Activated T-cell treated with anti-CD3 and anti-CD28 coated beads, Interleukin-2, amount 50 U/mL, for 48 hours (primary cell): ENCODE results near the gene EPB41L4A.

ENCODE experiments used
- DNase-seq, 2 experiments: peaks; one replicate each; pipeline ENCODE4 v3.0.0-alpha.2; 2020

EPB41L4A gene

GRCh38 chr5:112202694-112203093 is 216.4 kb downstream of the EPB41L4A start:
- DNase-seq, result no peak

GRCh38 chr5:112201141-112201540 is 217.9 kb downstream of the EPB41L4A start:
- no peak for DNase-seq

DNA sequence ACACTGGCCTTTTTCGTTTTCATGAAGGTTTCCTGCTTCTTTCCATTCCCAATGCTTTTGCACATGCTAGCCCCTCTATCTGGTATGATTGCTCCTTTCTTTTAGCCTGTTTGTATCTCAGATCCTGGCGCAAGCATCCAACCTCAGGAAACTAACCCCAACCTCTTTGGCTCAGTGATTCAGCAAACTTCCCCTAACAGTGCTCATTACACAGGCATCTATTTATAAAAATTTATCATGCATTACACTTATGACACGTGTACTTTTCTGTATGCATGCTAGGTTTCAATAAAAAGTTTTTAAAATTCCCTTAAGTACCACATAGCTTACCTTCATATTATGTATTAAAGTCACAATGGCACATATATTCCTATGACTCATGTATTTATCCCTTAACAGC is 218.9 kb downstream of the EPB41L4A start:
- no peak for DNase-seq

- DNase-seq, result no peak
These were observed 222.5 kb downstream of the EPB41L4A start for GRCh38 chr5:112196584-112196983.

DNA sequence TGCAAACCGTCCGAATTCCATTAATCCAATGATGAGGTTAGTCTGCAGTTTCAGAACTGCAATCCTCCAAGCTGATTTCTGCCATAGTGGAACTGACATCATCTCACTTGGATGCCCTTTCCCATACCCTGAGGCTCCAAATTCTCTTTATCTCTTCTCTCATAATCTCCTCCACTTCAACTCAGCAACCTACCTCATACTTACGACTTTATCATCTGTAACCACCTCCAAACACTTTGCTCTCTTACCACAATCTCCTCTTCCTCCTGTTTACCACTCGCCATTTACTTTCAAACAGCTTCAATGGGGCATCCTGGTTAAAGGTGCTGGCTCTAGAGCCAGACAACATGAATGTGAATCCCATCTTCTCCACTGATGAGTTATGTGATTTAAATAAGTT is 223.2 kb downstream of the EPB41L4A start:
- DNase-seq, result no peak

GRCh38 chr5:112192866-112193265 is 226.2 kb downstream of the EPB41L4A start:
- DNase-seq, result no peak

DNA sequence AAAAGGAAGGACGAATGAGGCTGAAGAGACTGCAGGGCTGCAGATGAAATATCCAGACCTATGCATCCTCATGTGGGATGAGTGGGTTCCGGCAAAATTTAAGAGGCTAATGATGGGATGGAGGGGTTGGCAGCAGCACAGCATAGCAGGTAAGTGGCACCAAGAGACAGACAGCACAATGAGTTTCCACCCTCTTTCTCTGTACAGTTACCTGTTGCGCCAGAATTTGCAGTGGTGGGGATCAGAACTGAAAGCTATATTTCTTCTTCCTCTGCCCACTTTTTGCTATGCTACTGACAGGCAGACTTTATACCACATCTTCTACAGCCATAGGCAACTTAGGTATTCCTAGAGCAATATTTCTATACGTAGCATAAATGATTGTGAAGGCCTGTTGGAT is 227.0 kb downstream of the EPB41L4A start:
- DNase-seq, result no peak

GRCh38 chr5:112189391-112189790 is 229.7 kb downstream of the EPB41L4A start:
- DNase-seq, result no peak

DNA sequence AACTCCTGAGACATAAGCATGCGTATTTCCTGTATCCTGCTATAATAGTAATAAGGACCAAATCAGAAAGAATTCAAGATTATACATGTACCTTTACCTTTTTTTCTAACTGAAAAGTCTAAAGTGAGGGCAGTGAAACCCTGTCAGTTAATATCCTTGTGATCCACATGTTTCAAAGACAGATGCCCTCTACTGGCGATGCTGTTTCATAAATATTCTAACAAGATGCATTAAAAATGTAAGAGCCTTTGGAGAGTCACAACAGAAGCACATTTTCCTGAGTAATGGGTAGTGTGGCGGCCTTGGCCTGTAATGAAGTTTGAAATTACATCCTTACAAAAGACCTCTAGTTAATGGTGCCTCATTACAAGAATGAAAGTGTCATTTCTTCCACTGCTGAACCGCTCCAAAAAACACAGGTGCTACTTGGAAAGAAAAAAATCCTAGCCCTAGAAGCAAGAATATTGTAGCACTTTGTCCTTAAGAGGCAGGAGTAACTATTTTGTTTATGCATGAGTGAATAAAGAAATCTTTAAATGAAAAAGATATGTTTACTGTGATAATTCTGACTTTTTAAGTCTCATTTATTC is 232.6 kb downstream of the EPB41L4A start:
- DNase-seq, result no peak

DNA sequence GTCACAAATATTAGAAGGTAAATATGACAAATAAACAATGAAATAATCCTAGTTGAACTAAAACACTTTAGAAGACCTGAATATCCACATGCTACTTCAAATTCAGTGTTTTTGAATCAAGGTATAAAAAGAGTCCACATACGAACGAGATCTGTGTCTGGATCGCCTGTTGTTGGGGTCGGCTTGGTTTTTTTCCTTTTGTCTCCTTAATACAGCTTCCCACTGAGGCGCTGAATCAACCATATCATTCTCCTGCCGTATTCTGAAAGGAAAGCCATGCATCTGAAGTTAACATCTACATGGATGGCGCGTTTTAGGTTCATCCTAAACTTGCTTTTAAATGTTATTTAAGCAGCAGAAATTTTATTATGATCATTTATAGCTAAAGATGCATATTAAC is 235.2 kb downstream of the EPB41L4A start:
- DNase-seq, result no peak

DNA sequence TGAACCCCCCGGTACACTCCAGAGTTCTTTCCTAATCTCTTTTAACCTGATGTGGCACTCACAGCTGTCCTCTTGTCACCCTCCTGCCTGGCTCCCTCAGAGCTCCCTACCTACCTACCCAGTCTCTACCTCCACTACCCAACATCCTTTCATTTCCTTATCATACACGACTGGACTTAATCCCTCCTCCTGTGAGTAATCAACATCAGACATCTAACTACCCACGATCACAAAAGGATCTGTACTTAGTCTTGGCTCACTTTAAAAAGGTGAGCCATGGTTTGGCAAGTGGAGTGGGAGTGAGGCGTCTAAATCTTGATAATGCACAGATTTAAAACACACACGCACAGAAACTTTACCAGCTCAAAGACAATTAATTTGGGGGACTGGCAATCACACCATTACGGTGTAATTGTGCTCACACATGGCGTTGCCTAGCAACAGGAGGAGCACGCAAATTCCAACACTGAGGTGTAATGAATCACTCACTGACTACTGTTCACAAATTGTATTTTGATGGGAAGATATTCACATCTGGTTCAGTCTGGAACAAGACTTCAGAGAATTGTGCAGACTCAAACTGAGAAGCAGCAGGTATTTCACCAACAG is 235.9 kb downstream of the EPB41L4A start:
- no peak for DNase-seq

DNA sequence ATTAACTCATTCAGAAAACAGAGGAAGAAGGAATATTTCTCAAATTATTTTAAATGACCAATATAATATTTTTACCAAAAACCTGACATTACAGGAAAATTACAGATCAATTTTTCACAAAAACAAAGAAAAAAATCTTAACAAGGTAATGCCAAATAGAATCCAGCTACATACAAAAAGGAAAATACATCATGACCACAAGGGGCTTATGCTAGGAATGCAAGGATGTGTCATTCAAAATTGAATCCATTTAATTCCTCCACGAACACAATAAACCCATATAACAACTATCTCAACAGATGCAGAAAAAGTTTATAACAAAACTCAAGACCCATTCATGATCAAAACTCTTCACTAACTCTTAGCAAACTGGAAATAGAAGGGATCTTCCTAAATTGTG is 239.8 kb downstream of the EPB41L4A start:
- no peak for DNase-seq

DNA sequence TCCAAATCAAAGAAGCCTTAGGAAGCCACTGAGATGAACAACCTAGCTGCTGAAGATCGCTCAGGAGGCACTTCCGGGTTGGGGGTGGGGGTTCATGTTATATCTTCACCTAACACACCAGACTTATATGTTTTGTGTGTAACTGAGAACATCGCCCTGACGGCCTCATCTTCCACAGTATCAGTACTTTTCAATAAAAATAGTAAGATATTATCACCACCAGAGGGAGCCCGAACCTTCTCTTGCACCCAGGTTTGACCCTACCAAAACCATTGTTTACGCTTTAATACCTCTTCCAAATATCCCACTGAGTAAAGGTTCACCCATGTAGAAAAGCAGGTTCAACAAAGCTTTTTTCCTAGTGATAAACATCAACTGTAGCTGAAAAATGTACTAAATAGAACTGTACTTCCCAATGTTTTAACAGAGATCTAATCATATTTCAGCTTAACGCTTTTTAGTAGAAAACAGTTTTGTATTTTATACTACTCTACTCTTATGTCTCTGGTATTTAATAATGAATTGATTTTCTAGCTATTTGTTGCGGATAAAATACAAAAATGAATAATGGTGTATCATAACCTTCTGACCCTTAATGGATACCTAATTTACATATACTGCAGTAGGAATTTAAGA is 244.0 kb downstream of the EPB41L4A start:
- DNase-seq, result peak in 1 of 2 experiments; percentile 28

- DNase-seq, result no peak
These were observed 253.0 kb downstream of the EPB41L4A start for GRCh38 chr5:112165897-112166737.

- no peak for DNase-seq
These were observed 253.7 kb downstream of the EPB41L4A start for GRCh38 chr5:112165399-112165798.

GRCh38 chr5:112163435-112163834 is 255.6 kb downstream of the EPB41L4A start:
- no peak for DNase-seq

- DNase-seq, result no peak
These were observed 257.7 kb downstream of the EPB41L4A start for GRCh38 chr5:112161392-112161748.

DNA sequence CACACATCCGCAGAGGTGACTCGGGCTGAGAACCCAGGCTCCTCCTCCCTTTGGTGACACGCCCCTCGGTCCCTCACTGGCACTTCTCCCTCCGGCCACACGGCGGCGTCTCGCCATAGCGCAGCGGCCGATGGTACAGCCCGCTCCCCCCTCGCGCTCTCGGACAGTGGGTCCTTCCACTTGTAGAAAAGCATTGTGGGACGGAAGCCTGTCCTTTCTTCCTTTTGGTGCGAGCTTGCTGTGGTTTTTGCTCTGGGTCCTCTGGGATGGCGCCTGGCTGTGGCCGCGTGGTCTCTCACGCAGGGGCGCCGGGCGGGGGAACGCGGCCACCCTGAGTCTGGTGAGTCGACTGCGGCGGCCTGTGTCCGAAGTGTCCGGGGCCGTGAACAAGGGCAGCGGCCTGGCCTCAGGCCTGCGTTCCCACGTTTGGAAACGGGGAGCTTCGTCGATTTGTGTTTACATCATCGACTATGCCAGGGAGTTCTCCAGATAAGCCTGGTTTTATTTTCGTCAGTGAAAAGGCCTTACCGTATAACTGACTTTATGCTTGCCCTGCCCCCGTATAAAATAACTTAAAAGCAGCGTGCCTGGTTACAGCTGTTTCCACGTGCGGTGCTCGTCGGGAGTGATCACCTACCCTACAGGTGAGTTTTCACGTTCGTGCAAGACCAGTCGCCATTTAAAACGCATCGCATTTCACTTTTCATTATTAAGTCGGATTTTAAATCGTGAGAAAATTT is 258.3 kb downstream of the EPB41L4A start:
- peak; percentile 96 to 97 for DNase-seq

DNA sequence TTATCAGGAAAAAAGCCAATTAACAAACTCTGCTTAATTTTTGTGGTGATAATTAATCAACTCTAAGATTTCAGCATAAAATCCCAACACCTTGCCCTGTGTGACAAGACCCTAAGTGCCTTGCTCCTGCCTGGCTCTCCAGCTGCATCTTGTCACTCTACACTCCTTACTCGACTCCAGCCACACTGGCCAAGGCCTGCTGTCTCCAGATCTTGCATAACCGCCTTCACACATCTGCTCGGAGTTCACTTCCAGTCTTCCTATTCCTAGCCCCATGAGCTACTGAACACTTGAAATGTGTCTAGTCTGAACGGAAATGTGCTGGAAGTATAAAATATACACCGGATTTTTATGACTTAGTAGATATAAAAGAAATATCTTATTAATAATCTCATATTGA is 259.6 kb downstream of the EPB41L4A start:
- no peak for DNase-seq

DNA sequence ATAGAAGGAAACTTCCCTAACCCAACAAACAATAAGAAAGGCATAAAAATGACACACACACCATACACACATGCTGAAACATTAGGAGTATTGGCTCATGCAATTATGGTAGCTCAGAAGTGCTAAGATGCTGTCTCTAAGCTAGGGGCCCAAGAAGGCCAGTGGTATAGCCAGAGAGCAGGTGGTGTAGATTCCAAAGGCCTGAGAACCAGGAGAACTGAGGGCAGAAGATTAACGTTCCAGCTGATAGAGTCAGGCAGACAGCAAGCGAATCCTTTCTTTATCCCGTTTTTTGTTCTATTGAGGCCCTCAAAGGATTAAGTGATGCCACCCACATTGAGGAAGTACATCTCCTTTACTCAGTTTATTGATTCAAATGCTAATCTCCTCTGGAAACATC is 262.9 kb downstream of the EPB41L4A start:
- DNase-seq, result no peak

GRCh38 chr5:112154940-112155686 is 264.0 kb downstream of the EPB41L4A start:
- no peak for DNase-seq

- no peak for DNase-seq
These were observed 269.4 kb downstream of the EPB41L4A start for GRCh38 chr5:112149727-112150126.
